ENCODE measurements around the gene NCOA1.

The NCOA1 gene

GRCh38 chr2:24702800-24703199 lies 211.7 kb downstream of the NCOA1 start:
- peak; percentile 92 for DNase-seq (ENCODE audit: low read depth)

- peak; percentile 25 for DNase-seq (ENCODE audit: low read depth)
Measured at GRCh38 chr2:24704692-24705091, 213.6 kb downstream of the NCOA1 start.

- DNase-seq (ENCODE audit: low read depth), result no peak
Measured at GRCh38 chr2:24707143-24707542, 216.1 kb downstream of the NCOA1 start.

GRCh38 chr2:24708537-24709152 lies 217.6 kb downstream of the NCOA1 start:
- peak; percentile 77 for DNase-seq (ENCODE audit: low read depth)

GRCh38 chr2:24710806-24711205 lies 219.8 kb downstream of the NCOA1 start:
- no peak for DNase-seq (ENCODE audit: low read depth)

- DNase-seq (ENCODE audit: low read depth), result no peak
Measured at GRCh38 chr2:24711865-24712264, 220.8 kb downstream of the NCOA1 start.

- no peak for DNase-seq (ENCODE audit: low read depth)
Measured at GRCh38 chr2:24712296-24712695, 221.2 kb downstream of the NCOA1 start.

- no peak for DNase-seq (ENCODE audit: low read depth)
Measured at GRCh38 chr2:24717263-24717951, 226.4 kb downstream of the NCOA1 start.

GRCh38 chr2:24720310-24720709 lies 229.3 kb downstream of the NCOA1 start:
- no peak for DNase-seq (ENCODE audit: low read depth)

GRCh38 chr2:24721470-24721869 lies 230.4 kb downstream of the NCOA1 start:
- peak; percentile 73 for DNase-seq (ENCODE audit: low read depth)

GRCh38 chr2:24722141-24722790 lies 231.2 kb downstream of the NCOA1 start:
- DNase-seq (ENCODE audit: low read depth), result peak; percentile 55

GRCh38 chr2:24723191-24723590 lies 232.1 kb downstream of the NCOA1 start:
- no peak for DNase-seq (ENCODE audit: low read depth)

- no peak for DNase-seq (ENCODE audit: low read depth)
Measured at GRCh38 chr2:24723665-24724064, 232.6 kb downstream of the NCOA1 start.

GRCh38 chr2:24724111-24724775 lies 233.2 kb downstream of the NCOA1 start:
- DNase-seq (ENCODE audit: low read depth), result peak; percentile 61

- DNase-seq (ENCODE audit: low read depth), result no peak
Measured at GRCh38 chr2:24725956-24726355, 234.9 kb downstream of the NCOA1 start.

GRCh38 chr2:24730481-24730880 lies 239.4 kb downstream of the NCOA1 start:
- peak; percentile 74 for DNase-seq (ENCODE audit: low read depth)

- DNase-seq (ENCODE audit: low read depth), result no peak
Measured at GRCh38 chr2:24731040-24731439, 240.0 kb downstream of the NCOA1 start.

- peak; percentile 53 for DNase-seq (ENCODE audit: low read depth)
Measured at GRCh38 chr2:24731923-24732322, 240.9 kb downstream of the NCOA1 start.

GRCh38 chr2:24734741-24735140 lies 243.7 kb downstream of the NCOA1 start:
- no peak for DNase-seq (ENCODE audit: low read depth)

GRCh38 chr2:24739354-24740025 lies 248.4 kb downstream of the NCOA1 start:
- DNase-seq (ENCODE audit: low read depth), result peak; percentile 2

GRCh38 chr2:24740142-24740541 lies 249.1 kb downstream of the NCOA1 start:
- DNase-seq (ENCODE audit: low read depth), result no peak

- no peak for DNase-seq (ENCODE audit: low read depth)
Measured at GRCh38 chr2:24742730-24743129, 251.7 kb downstream of the NCOA1 start.
